Stomach (tissue), 9 donors: ENCODE data around the gene MAP3K20. TPM values are rescaled to one million over a fixed set of nuclear protein-coding genes. Genes with fewer than 3 reads are reported as not detected.
A peak's percentile ranks its signal among the peaks of the same experiment; 100 is the strongest.
"Not testable (repeated sequence)": the region's sequence is repeated elsewhere in the genome, so short reads cannot be mapped to it uniquely, and the experiment has no call there.

ENCODE experiments used
- DNase-seq, 2 donors: peaks; one replicate each; pipeline versions ENCODE4 v3.0.0 to v3.0.0-alpha.2; 2013 to 2019
- H3K27ac ChIP-seq, 5 donors: fragments of 200-600 bp in 4 of 5; sonication (generic) in 4 of 5; one replicate each; pipeline ENCODE4 v1.5.1; 2013 to 2019; ENCODE audit warnings: mild to moderate bottlenecking in 1 of 5, moderate library complexity in 1 of 5
- H3K27me3 ChIP-seq, 3 donors: fragments of 200-600 bp; sonication (generic); one replicate each; pipeline ENCODE4 v1.5.1; 2017 to 2019; ENCODE audit warnings: mixed run types in 1 of 3
- H3K36me3 ChIP-seq, 4 donors: fragments of 200-600 bp; sonication (generic); 1 replicate in 3 of 4; 2 replicates in 1 of 4; pipeline ENCODE4 v1.5.1; 2016 to 2019
- H3K4me1 ChIP-seq, 4 donors: fragments of 200-600 bp; sonication (generic); one replicate each; pipeline ENCODE4 v1.5.1; 2016 to 2019
- H3K4me3 ChIP-seq, 4 donors: fragments of 200-600 bp; sonication (generic) in 3 of 4; one replicate each; pipeline ENCODE4 v1.5.1; 2016 to 2019; ENCODE audit warnings: mild to moderate bottlenecking in 1 of 4
- H3K9me3 ChIP-seq, 4 donors: fragments of 200-600 bp; sonication (generic); one replicate each; pipeline ENCODE4 v1.5.1; 2016 to 2019
- CTCF ChIP-seq, 7 experiments: fragments of 450-650 bp in 4 of 7; fragments of 200-600 bp in 3 of 7; sonication (generic) in 3 of 7; IDR thresholded peaks; one replicate each; pipeline ENCODE4 v1.5.1; 2016 to 2019; ENCODE audit warnings: antibody characterized with exemption in 7 of 7, control low read depth in 2 of 7, mild to moderate bottlenecking in 1 of 7
- EP300 ChIP-seq: sonication (generic); formaldehyde crosslinking; IDR thresholded peaks from one replicate; pipeline ENCODE4 v1.6.1; 2017; ENCODE audit warnings: antibody characterized with exemption
- POLR2A ChIP-seq, 4 donors: fragments of 450-650 bp; IDR thresholded peaks; one replicate each; pipeline ENCODE4 v1.6.1; 2016; ENCODE audit warnings: antibody characterized with exemption in 4 of 4, control low read depth in 2 of 4, mild to moderate bottlenecking in 1 of 4, moderate library complexity in 1 of 4
- POLR2AphosphoS5 ChIP-seq, 3 donors: sonication (generic); formaldehyde crosslinking; IDR thresholded peaks; one replicate each; pipeline ENCODE4 v1.6.1; 2016; ENCODE audit warnings: antibody characterized with exemption in 3 of 3
- WGBS, 5 donors: extraction: QIAGEN DNeasy Blood & Tissue Kit in 3 of 5; methylation state at CpG; one replicate each; pipeline versions ENCODE4 v1.1.5 to v1.1.7; 2013 to 2018; 5-methylcytosine and 5-hydroxymethylcytosine counted together
- intact Hi-C: fragments of 100-400 bp; cut with DNase I; formaldehyde crosslinking; loops from one replicate; pipeline ENCODE4 v1.15.1; 2023; ENCODE audit warnings: low total_unique reads
- polyA plus RNA-seq, 3 donors: library from polyadenylated mRNA; stranded (reverse); fragments of 200-250 nt; gene quantifications; one replicate each; pipeline ENCODE4 v1.2.3, GENCODE V29; 2013
- total RNA-seq, 5 donors: library from RNA; depleted of rRNA; stranded (reverse); fragments of >200 nt; gene quantifications; one replicate each; pipeline versions ENCODE4 v1.1.0 to v1.2.3, GENCODE V29; 2014 to 2016
- donor health status: healthy with polysubstance abuse.
- donor health status: Bipolar disorder and iron deficiency.
- donor health status: healthy.

The MAP3K20 gene
- total and polyA plus RNA-seq, 8 donors: 9.3 to 180 (median 29.2) TPM

- no peaks in the 10 kb centered on the region for H3K27me3 ChIP-seq
- TF ChIP-seq EP300: no peak
- no peak for TF ChIP-seq POLR2AphosphoS5 (IDR thresholded peaks at IDR 0.05)
- TF ChIP-seq POLR2A (IDR thresholded peaks at IDR 0.05): no peak
- TF ChIP-seq CTCF (IDR thresholded peaks at IDR 0.05): no peak
- no peaks in the 10 kb centered on the region for H3K36me3 ChIP-seq
- no peaks in the 10 kb centered on the region for H3K9me3 ChIP-seq
- H3K27ac ChIP-seq: peak overlapping the region in 4 of 5 donors; percentile 49 to 72 (median 60)
- no peak for DNase-seq
- peaks cover 6 to 37% (median 20%) of the 10 kb centered on the region in 4 donors for H3K4me1 ChIP-seq
- intact Hi-C loops: no loop called here
- WGBS, 5 donors: 78 to 97% (median 87%) methylated on average over 4 of the region's 4 CpGs
- H3K4me3 ChIP-seq: no peak overlapping the region
Observed at GRCh38 chr2:173161040-173161439, 85.4 kb downstream of the MAP3K20 start.

- 84 to 96% (median 88%) methylated on average over 6 of the region's 6 CpGs for WGBS, 5 donors
- Histone ChIP-seq H3K9me3 (no peaks in the 10 kb centered on the region), H3K27ac (peak overlapping the region in 3 of 5 donors; percentile 59 to 72 (median 62)), H3K4me3 (no peak overlapping the region), H3K36me3 (no peaks in the 10 kb centered on the region), H3K27me3 (no peaks in the 10 kb centered on the region), H3K4me1 (peaks cover 6 to 37% (median 20%) of the 10 kb centered on the region in 4 donors)
- TF ChIP-seq CTCF (IDR thresholded peaks at IDR 0.05): no peak
- TF ChIP-seq POLR2AphosphoS5 (IDR thresholded peaks at IDR 0.05): no peak
- TF ChIP-seq POLR2A (IDR thresholded peaks at IDR 0.05): no peak
- TF ChIP-seq EP300: no peak
- no peak for DNase-seq
- intact Hi-C loops: no loop called here
Observed at GRCh38 chr2:173161507-173161906, 85.9 kb downstream of the MAP3K20 start.

GRCh38 chr2:173163357-173163756 lies 87.7 kb downstream of the MAP3K20 start:
- WGBS, 5 donors: 90 to 100% (median 97%) methylated on average over 1 of the region's 1 CpG
- DNase-seq, H3K27ac ChIP-seq, intact Hi-C loops, H3K36me3 ChIP-seq, H3K27me3 ChIP-seq, H3K9me3 ChIP-seq, H3K4me3 ChIP-seq: not testable (repeated sequence)
- peaks cover 6 to 43% (median 22%) of the 10 kb centered on the region in 4 donors for H3K4me1 ChIP-seq

- H3K27me3 ChIP-seq: no peaks in the 10 kb centered on the region
- WGBS, 5 donors: 34 to 50% (median 46%) methylated on average over 1 of the region's 1 CpG
- no peaks in the 10 kb centered on the region for H3K9me3 ChIP-seq
- no peak for DNase-seq
- TF ChIP-seq POLR2A (IDR thresholded peaks at IDR 0.05) (no peak), EP300 (no peak), CTCF (IDR thresholded peaks at IDR 0.05) (no peak), POLR2AphosphoS5 (IDR thresholded peaks at IDR 0.05) (no peak)
- peaks cover 6 to 38% (median 22%) of the 10 kb centered on the region in 4 donors for H3K4me1 ChIP-seq
- H3K4me3 ChIP-seq: no peak overlapping the region
- intact Hi-C loops: no loop called here
- no peaks in the 10 kb centered on the region for H3K36me3 ChIP-seq
- H3K27ac ChIP-seq: peak overlapping the region in 1 of 5 donors; percentile 30
Observed at GRCh38 chr2:173164396-173164795, 88.8 kb downstream of the MAP3K20 start.

GRCh38 chr2:173165443-173166238 lies 90.0 kb downstream of the MAP3K20 start:
- intact Hi-C loops: no loop called here
- no peaks in the 10 kb centered on the region for H3K27me3 ChIP-seq
- no peak for DNase-seq
- H3K27ac ChIP-seq: no peak overlapping the region
- peaks cover 4 to 37% (median 17%) of the 10 kb centered on the region in 4 donors for H3K4me1 ChIP-seq
- 74 to 86% (median 81%) methylated on average over 5 of the region's 5 CpGs for WGBS, 5 donors
- TF ChIP-seq POLR2AphosphoS5 (IDR thresholded peaks at IDR 0.05): no peak
- TF ChIP-seq CTCF (IDR thresholded peaks at IDR 0.05): no peak
- TF ChIP-seq POLR2A (IDR thresholded peaks at IDR 0.05): no peak
- TF ChIP-seq EP300: no peak
- no peaks in the 10 kb centered on the region for H3K9me3 ChIP-seq
- no peaks in the 10 kb centered on the region for H3K36me3 ChIP-seq
- no peak overlapping the region for H3K4me3 ChIP-seq
